Left lung (tissue), 14 donors: ENCODE data around the gene SCGB1C2. TPM values are rescaled to one million over a fixed set of nuclear protein-coding genes. Genes with fewer than 3 reads are reported as not detected.
"Not testable (repeated sequence)": the region's sequence is repeated elsewhere in the genome, so short reads cannot be mapped to it uniquely, and the experiment has no call there.

Experiments
- ATAC-seq: fragments of 200-7000 bp; cut with Tn5 transposase; one replicate; pipeline ENCODE4 v1.9.1; 2020; ENCODE audit warnings: moderate library complexity
- DNase-seq, 4 donors: peaks; one replicate each; pipeline ENCODE4 v3.0.0-alpha.2; 2013 to 2020
- H3K27ac ChIP-seq, 2 donors: fragments of 200-600 bp; sonication (generic) in 1 of 2; one replicate each; pipeline versions ENCODE4 v1.5.0 to v1.8.0; 2020 to 2021
- H3K27me3 ChIP-seq, 2 donors: fragments of 200-600 bp; sonication (generic) in 1 of 2; one replicate each; pipeline versions ENCODE4 v1.5.0 to v1.8.0; 2020 to 2021
- H3K36me3 ChIP-seq, 2 donors: fragments of 200-600 bp; sonication (generic) in 1 of 2; one replicate each; pipeline versions ENCODE4 v1.5.0 to v1.8.0; 2020 to 2021
- H3K4me1 ChIP-seq, 2 donors: fragments of 200-600 bp; one replicate each; pipeline ENCODE4 v1.8.0; 2021
- H3K4me3 ChIP-seq, 2 donors: fragments of 200-600 bp; sonication (generic) in 1 of 2; one replicate each; pipeline versions ENCODE4 v1.5.0 to v1.8.0; 2020 to 2021; ENCODE audit warnings: mild to moderate bottlenecking in 1 of 2
- H3K9me3 ChIP-seq, 2 donors: fragments of 200-600 bp; sonication (generic) in 1 of 2; one replicate each; pipeline versions ENCODE4 v1.5.0 to v1.8.0; 2020 to 2021
- intact Hi-C, 2 donors: fragments of 100-400 bp; cut with DNase I; formaldehyde crosslinking; loops; one replicate each; pipeline versions ENCODE4 v1.11.2 to v1.14.2; 2022
- long read RNA-seq, 12 donors: library from polyadenylated mRNA in 2 of 12; unstranded in 2 of 12; transcript quantifications; one replicate each; pipeline ENCODE4 v2.0.0 and lab custom pipeline, GENCODE V29; 2019 to 2026
- polyA plus RNA-seq, 6 donors: library from polyadenylated mRNA; unstranded; fragments of 120-200 nt; gene quantifications; one replicate each; pipeline ENCODE4 v1.2.1, GENCODE V29; 2013; ENCODE audit not compliant: insufficient read length in 6 of 6
- total RNA-seq, 2 donors: library from RNA; stranded (reverse); fragmentation: NEBNext Ultra II Directional; extraction: Animal tissue kit (Norgen Biotek cat#: 25700); gene quantifications; one replicate each; pipeline ENCODE4 v1.2.1, GENCODE V29; 2021
- TF ChIP-seq, protein P1 (sequence below), 2 donors: fragments of 200-600 bp; sonication (generic) in 1 of 2; IDR thresholded peaks; one replicate each; pipeline versions ENCODE4 v1.5.0 to v1.8.0; 2021; ENCODE audit warnings: antibody characterized with exemption in 2 of 2
- donor health status: DM: no; HTN: yes; CAD: no.
- donor health status: DM: no; HTN: no; CAD: no.

The SCGB1C2 gene
- total RNA-seq (not detected), polyA plus RNA-seq (not detected)
- long read RNA-seq, donor 1, result 0 reads
- long read RNA-seq, donor 2, result 0 reads
- long read RNA-seq, donor 3, result 0 reads
- long read RNA-seq, donor 4, result 0 reads
- long read RNA-seq, donor 5, result 0 reads
- long read RNA-seq, donor 6, result 0 reads
- long read RNA-seq, donor 7, result 0 reads
- long read RNA-seq, donor 8, result 0 reads
- long read RNA-seq, donor 9, result 0 reads
- long read RNA-seq, donor 10, result 0 reads
- long read RNA-seq, donor 11, result 0 reads
- long read RNA-seq, donor 12, result 0 reads

GRCh38 chr17:137166-137807 is at the start of gene SCGB1C2:
TSS of gene SCGB1C2 (plus strand) at chr17:137569. CDS start at chr17:137591, 22 bp downstream.
- H3K4me3 ChIP-seq, ATAC-seq, H3K36me3 ChIP-seq, H3K4me1 ChIP-seq, intact Hi-C loops, H3K27me3 ChIP-seq, DNase-seq, H3K27ac ChIP-seq, H3K9me3 ChIP-seq: not testable (repeated sequence)

GRCh38 chr17:113111-113510 is 24.3 kb upstream of the SCGB1C2 start:
- H3K27ac ChIP-seq, ATAC-seq, H3K36me3 ChIP-seq, DNase-seq, H3K27me3 ChIP-seq, H3K4me3 ChIP-seq, H3K9me3 ChIP-seq, intact Hi-C loops, H3K4me1 ChIP-seq: not testable (repeated sequence)

- intact Hi-C loops, ATAC-seq, H3K36me3 ChIP-seq, H3K4me3 ChIP-seq, H3K27me3 ChIP-seq, H3K27ac ChIP-seq, H3K9me3 ChIP-seq, H3K4me1 ChIP-seq: not testable (repeated sequence)
- TF ChIP-seq, protein P1, sequence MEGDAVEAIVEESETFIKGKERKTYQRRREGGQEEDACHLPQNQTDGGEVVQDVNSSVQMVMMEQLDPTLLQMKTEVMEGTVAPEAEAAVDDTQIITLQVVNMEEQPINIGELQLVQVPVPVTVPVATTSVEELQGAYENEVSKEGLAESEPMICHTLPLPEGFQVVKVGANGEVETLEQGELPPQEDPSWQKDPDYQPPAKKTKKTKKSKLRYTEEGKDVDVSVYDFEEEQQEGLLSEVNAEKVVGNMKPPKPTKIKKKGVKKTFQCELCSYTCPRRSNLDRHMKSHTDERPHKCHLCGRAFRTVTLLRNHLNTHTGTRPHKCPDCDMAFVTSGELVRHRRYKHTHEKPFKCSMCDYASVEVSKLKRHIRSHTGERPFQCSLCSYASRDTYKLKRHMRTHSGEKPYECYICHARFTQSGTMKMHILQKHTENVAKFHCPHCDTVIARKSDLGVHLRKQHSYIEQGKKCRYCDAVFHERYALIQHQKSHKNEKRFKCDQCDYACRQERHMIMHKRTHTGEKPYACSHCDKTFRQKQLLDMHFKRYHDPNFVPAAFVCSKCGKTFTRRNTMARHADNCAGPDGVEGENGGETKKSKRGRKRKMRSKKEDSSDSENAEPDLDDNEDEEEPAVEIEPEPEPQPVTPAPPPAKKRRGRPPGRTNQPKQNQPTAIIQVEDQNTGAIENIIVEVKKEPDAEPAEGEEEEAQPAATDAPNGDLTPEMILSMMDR (IDR thresholded peaks at IDR 0.05), result peak; percentile 67 to 82
- DNase-seq, result peak in 2 of 4 donors; percentile 62 to 96
These were observed 18.9 kb upstream of the SCGB1C2 start for GRCh38 chr17:118339-118917.

GRCh38 chr17:133932-134331 is 3.4 kb upstream of the SCGB1C2 start:
- intact Hi-C loops, H3K27me3 ChIP-seq, H3K36me3 ChIP-seq, H3K4me3 ChIP-seq, H3K9me3 ChIP-seq, ATAC-seq, H3K4me1 ChIP-seq, H3K27ac ChIP-seq: not testable (repeated sequence)
- DNase-seq, result peak in 1 of 4 donors; percentile 18

- H3K9me3 ChIP-seq, intact Hi-C loops, H3K4me1 ChIP-seq, H3K36me3 ChIP-seq, H3K27me3 ChIP-seq, H3K4me3 ChIP-seq, H3K27ac ChIP-seq: not testable (repeated sequence)
- ATAC-seq (peak; percentile 74), DNase-seq (peak in 1 of 4 donors; percentile 24)
- TF ChIP-seq, protein P1 (IDR thresholded peaks at IDR 0.05), result peak in 1 of 2 donors; percentile 27
These were observed 3.0 kb upstream of the SCGB1C2 start for GRCh38 chr17:134332-134785.

DNA sequence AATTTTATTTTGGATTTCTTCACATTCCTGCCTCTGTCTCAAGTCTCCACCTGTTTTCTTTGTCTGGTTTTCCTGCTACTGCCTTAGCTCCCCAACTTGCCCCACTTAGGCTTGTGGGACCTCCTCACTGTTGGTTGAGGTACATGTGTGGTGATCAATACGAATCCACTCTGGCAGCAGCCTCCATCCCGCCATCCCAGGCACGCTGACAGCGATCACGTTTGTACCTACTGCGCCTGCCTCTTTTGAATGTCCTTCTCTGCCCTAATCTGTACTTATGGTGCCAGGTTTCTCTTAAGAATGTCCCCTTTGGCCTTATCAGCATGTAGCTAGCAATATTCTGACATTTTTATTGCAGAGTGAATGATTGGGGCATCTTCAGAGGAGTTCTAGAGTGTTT is 2.3 kb upstream of the SCGB1C2 start:
- intact Hi-C loops, H3K27ac ChIP-seq, H3K4me3 ChIP-seq, H3K4me1 ChIP-seq, H3K36me3 ChIP-seq, ATAC-seq, DNase-seq, H3K9me3 ChIP-seq, H3K27me3 ChIP-seq: not testable (repeated sequence)

DNA sequence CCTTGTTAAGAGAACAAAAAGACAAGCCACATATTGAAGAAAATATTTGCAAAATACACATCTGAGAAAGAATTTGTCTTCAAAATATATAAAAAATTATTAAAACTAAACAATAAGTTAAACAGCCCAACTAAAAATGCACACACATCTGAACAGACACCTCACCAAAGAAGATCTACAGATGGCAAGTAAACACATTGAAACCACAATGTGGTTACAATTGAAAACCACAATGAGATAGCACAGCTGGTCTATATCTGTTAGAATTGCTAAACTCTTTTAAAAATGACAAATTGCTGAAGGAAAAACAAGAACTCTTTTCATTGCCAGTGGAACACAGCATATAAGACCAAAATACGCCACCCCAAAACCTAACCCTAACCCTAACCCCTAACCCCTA is 1.5 kb upstream of the SCGB1C2 start:
- intact Hi-C loops, DNase-seq, H3K27ac ChIP-seq, ATAC-seq, H3K4me1 ChIP-seq, H3K4me3 ChIP-seq, H3K27me3 ChIP-seq, H3K9me3 ChIP-seq, H3K36me3 ChIP-seq: not testable (repeated sequence)
